Measurements from ENCODE around the gene RPL36AL.
"Not testable (repeated sequence)": the region's sequence is repeated elsewhere in the genome, so short reads cannot be mapped to it uniquely, and the experiment has no call there.

The RPL36AL gene

DNA sequence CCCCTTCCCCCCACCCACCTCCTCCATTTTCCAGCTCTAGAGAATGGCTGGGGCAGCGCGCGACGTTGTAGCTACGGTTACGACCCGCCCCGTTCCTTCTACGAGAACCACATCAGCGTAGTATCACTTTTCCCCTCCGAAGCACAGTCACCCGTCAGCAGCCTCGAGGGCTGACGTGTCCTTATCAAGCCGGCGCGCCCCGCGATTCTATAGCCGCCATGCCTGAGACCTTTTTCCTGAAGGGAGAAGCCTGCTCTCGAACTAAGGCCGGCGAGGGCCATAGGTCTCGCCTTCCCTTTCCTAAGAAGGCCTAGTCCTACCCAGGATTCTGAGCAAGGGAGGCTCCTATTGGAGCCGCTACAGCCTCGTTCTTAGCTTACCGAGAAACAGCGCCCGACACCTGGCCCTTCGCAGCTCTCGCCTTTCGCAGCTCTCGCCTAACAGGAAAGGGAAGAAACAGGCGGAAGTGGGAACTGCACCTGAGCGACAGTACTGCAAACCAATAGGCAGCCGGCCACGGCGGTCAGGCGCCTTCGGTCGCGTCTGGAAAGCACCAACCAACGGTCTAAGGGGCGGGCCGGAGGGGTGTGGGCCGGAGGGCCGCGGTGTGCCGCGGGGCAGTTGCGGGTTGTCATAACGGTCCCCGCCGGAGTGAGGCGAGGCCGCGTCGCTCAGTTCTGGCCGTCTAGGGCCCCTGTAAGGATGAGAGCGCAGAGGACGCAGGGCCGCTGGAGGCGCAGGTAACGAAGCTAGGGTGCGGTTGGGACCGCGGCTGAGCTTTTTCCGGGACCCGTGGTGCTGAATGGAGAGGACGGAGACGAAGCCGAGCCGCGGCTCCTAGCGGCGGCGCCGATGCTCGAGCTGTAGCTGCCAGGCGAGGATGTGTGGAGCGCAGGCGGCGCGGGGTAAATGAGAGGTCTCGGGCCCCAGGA is at the start of gene RPL36AL, which contains the start of gene MGAT2:
Gene RPL36AL (minus strand): TSS at position 445 of the 932 bp plus-strand sequence. CDS start 1,522 bp downstream, outside the sequence.
Gene MGAT2 (plus strand): TSS at position 618 of the 932 bp plus-strand sequence. CDS start 470 bp downstream, outside the sequence.
- peak; percentile 98 for DNase-seq

DNA sequence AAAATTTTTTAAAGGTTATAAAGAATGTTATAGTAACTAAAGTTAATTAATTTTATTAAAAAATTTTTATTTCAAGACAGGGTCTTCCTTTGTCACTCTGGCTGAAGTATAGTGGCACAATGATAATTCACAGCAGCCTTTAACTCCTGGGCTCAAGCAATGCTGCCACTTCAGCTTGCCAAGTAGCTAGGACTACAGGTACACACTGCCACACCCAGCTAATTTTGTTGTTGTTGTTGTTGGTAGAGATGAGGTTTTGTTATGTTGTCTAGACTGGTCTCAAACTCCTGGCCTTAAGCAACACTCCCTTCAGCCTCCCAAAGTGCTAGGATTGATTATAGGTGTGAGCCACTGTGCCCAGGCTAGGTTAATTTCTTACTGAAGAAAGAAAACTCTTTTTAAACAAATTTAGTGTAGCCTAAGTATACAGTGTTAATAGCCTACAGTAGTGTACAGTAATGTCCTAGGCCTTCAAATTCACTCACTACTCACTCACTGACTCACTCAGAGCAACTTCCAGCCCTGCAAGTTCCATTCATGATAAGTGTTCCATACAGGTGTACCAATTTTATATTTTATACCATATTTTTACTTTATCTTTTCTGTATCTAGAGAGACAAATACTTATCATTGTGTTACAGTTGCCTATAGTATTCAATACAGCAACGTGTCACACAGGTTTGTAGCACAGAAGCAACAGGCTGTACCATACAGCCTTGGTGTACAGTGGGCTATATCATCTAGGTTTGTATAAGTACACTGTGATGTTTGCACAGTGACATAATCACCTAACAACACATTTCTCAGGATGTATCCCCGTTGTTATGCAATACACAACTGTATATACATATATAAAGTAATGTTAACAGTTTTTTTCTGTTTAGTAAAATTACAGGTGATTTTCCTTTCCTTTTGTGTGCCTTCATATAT is 39.4 kb upstream of the RPL36AL start:
- DNase-seq: no peak

- not testable (repeated sequence) for DNase-seq
These were observed 37.1 kb upstream of the RPL36AL start for GRCh38 chr14:49657500-49657899.

DNA sequence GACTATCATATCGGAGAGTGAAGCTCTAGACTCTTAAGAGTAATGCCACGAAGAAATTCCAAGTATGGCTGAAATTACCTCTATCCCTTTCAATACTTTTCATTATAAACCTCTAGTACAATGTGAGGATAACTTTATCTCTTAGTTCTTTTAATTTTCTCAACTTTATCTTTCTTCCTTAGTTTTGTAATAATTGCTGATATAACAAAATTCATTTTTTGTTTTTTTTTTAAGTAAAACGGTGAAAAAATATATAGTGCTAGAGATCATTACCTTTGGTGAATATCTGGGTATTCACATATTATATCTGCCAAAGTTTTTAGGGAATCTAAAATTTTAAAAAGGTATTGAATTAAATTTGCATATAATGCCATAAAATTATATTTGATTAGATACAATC is 34.1 kb upstream of the RPL36AL start:
- no peak for DNase-seq

DNA sequence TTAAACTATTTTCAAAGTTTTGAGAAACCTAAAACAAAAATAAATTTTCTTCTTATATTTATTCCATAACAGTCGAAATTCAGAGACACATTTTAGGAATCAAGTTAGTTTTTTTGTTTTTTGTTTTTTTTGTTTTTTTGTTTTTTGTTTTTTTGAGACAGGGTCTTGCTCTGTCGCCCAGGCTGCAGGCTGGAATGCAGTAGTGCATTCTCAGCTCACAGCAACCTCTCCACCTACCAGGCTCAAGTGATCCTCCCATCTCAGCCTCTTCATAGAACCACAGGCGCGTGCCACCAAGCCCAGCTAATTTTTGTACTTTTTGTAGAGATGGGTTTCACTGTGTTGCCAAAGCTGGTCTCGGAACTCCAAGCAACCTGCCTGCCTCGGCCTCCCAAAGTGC is 33.1 kb upstream of the RPL36AL start:
- no peak for DNase-seq

DNA sequence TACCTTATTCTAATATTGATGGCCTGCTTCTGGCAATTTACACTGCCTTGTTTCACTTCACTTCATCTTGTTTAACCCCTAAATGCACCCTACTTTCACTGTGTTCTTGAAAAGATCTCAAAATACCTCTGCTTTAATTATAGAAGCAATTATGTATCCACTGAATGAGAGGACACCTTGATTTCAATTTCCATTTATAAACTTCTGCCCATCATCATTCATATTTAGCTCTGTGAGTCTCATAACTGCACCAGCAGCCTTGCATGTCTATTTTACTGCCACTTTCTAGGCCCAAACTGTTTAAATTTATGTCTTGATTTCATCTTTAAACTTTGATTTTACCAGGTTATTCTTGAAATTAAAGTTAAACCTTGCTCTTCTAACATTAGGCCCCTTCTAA is 21.7 kb upstream of the RPL36AL start:
- DNase-seq: no peak

DNA sequence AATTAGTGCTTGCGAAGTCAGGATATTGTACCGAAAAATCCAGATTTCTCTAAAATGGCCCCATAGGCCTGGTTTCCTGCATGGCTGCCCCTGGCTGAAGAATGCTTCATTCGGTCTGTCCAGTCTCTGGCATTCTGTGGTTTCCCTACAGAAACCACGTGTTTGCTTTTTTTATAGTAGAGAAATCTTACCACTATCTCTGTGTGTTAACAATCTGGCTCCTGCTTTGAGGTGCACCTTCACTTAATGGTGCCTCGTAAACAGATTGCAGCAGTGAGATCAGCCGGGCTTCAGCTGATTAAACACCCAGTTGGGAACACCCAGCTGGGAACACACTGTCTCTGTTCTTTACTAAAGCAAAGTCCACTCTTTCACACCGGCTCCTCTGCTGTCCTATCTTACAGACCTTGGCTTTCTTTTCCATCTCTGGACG is 21.3 kb upstream of the RPL36AL start:
- DNase-seq: no peak

DNA sequence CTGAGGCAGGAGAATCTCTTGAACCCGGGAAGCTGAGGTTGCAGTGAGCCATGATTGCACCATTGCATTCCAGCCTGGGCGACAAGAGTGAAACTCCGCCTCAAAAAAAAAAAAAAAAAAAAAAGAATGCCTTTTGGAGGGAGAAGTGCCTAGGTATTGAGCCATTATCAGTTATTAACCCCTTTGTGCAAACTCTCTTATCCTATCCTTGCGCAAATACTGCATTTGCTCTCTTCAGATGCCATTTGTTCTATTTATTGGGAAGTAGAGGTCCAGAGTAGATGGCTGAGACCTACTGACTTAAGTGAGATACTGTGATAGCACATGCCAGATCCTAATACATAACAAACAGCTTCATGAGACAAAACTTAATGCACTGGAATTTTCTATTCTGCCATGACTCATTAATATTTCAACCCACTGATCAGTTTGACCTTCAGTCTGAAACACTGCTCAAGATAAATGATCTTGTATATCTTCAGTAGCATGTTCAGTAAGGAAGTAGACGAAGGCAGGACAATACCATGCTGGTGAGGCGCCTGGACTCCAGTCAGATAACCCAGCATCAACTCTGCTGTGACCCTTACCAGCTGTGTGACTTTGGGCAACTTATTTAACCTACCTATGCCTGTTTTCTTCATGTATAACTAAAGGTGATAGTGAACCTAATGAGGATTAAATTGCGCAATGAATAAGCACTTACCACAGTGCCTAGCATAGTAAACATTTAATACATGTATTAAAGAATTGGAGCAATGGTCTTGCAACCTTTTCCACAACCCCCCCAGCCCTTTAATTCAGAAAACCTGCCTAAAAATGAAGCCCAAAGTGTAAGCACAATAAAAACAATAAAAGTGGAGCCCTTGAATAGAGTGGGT is 20.4 kb upstream of the RPL36AL start:
- DNase-seq: no peak

GRCh38 chr14:49637534-49638078 is 17.2 kb upstream of the RPL36AL start:
- DNase-seq: no peak

- no peak for DNase-seq
These were observed 16.4 kb upstream of the RPL36AL start for GRCh38 chr14:49636866-49637265.

DNA sequence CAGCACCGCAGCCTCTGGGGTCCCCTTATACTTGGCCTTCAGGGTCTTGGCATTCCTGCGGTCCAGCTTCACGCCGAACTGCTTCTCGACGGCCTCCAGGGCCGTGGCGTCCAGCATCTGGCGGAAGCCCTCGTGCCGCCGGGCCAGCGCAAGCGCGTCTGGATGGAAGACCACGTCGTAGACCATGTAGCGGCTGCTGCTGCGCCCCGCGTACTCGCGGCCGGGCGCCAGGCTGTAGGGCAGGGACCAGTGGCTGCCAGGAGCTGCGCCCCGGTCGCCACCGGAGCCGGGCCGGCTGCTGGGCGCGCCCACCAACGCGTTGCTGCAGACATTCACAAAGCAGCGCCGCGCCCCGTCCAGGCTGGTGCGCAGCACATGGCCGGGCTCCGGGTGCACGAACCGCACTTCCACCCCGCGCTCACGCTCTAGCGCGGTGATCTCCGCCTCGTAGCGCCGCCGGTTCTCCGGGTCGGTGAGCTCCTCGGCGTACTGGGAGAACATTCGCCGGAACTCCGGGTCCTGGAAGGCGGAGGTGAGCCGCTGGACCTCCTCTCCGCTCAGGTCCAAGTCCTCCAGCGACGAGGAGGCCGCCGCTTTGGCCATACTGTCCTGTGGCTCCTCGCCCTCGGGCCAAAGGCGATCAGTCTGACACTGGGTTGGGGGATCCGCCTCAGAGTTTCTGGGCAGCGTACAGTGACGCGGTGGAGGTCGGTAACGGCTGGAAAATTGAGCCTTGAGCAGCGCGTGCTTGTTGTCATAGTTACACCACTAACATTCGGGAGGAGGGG is 14.3 kb upstream of the RPL36AL start, which contains the start of gene DNAAF2:
Gene DNAAF2 (minus strand): TSS at position 698 of the 788 bp plus-strand sequence. CDS start 95 bp downstream, at position 603.
- DNase-seq: peak; percentile 51

DNA sequence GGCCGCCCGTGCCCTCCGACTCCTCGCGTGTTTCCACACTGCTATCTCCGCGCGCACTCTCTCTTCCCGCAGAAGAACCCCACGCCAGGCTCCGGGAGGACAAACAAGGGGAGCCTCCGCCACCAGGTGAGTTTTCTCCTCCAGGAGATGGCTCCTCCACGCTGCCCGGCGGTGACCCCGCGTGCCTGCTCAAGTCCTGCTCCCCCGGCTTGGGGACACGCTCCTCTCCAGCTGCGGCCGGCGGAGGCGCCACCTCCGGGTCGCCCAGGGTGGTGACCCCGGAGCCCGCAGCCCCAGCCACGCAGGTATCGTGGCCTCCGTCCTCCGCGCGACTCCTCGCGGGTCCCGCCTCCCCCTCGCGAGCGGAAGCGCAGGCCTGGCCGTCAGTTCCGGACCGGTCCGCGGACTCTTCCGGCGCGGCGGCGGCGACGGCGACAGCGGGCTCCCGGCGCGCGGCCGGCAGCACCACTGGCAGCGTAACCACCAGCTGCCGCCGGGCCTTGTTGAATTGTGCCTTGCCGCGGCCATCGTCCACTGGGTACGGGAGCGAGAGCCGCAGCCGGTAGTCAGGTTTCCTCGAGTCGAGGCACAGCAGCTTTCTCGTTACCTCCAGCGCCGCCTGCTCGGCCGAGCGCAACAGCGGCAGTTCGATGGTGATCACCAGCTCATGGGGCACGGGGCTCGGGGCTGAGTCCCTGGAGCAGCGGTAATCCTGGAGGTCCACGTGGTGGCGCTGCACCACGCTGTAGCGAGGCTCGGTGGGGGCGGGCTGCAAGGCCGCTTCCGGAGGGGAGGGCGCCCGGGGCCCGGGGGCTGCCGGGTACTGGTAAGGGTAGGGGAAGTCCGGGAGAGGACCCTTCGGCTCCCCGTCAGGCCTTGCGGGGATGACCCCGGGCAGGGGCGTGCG is 13.5 kb upstream of the RPL36AL start:
- DNase-seq: peak; percentile 92

- DNase-seq: no peak
These were observed 3.8 kb upstream of the RPL36AL start for GRCh38 chr14:49623941-49624839.

DNA sequence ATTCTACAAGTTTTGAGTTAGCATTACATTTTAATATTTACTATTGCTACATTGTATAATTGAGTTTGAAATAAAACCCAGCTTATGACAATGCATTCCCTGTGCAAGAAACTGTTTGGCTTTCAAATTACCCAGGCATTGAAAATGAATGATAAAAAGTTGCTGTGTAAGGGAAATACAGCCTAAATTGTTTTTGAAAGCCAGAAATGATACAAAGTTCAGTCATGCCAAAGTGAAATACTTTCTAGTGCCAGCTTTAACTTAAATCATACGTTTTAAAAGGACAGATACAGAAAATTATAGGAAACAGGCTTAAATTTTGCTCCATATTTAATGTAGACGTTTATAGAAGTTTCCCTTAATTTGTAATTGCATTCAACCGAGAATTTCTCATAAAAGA is 3.0 kb upstream of the RPL36AL start:
- DNase-seq: no peak

GRCh38 chr14:49622022-49622607 is 1.7 kb upstream of the RPL36AL start:
- no peak for DNase-seq

DNA sequence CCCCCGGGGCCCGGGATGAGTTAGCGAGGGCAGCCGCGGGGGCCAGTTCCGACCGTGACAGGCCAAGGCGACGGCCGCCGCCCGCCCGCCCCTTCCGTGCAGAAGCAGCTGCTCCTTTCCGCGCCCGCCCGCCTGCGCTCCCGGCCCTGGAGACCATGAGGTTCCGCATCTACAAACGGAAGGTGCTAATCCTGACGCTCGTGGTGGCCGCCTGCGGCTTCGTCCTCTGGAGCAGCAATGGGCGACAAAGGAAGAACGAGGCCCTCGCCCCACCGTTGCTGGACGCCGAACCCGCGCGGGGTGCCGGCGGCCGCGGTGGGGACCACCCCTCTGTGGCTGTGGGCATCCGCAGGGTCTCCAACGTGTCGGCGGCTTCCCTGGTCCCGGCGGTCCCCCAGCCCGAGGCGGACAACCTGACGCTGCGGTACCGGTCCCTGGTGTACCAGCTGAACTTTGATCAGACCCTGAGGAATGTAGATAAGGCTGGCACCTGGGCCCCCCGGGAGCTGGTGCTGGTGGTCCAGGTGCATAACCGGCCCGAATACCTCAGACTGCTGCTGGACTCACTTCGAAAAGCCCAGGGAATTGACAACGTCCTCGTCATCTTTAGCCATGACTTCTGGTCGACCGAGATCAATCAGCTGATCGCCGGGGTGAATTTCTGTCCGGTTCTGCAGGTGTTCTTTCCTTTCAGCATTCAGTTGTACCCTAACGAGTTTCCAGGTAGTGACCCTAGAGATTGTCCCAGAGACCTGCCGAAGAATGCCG is 872 bp upstream of the RPL36AL start:
- DNase-seq: peak; percentile 49

- no peak for DNase-seq
These were observed 696 bp downstream of the RPL36AL start for GRCh38 chr14:49619730-49620129.

- not testable (repeated sequence) for DNase-seq
These were observed 1.2 kb downstream of the RPL36AL start for GRCh38 chr14:49619273-49619672.

Data from DMS79 (cell line).